Hindlimb muscle (tissue), 1 donor: ENCODE results near the gene CRY2. TPM values are rescaled to one million over a fixed set of nuclear protein-coding genes. Genes with fewer than 3 reads are reported as not detected.

ENCODE experiments used
- DNase-seq: peaks from one replicate; pipeline ENCODE4 v3.0.0-alpha.2; 2013
- polyA plus RNA-seq: library from polyadenylated mRNA; unstranded; fragments of 120-200 nt; gene quantifications from one replicate; pipeline ENCODE4 v1.2.1, GENCODE V29; 2013; ENCODE audit not compliant: insufficient read length

CRY2 gene
- polyA plus RNA-seq, 1 donor, result 30.7 TPM

- DNase-seq, result no peak
Observed at GRCh38 chr11:45918962-45919675, 71.8 kb downstream of the CRY2 start.

GRCh38 chr11:45919806-45920530 lies 72.7 kb downstream of the CRY2 start:
- DNase-seq, result no peak

GRCh38 chr11:45920531-45921477 lies 73.5 kb downstream of the CRY2 start:
- no peak for DNase-seq

- peak; percentile 46 for DNase-seq
Observed at GRCh38 chr11:45921561-45922424, 74.5 kb downstream of the CRY2 start.

DNA sequence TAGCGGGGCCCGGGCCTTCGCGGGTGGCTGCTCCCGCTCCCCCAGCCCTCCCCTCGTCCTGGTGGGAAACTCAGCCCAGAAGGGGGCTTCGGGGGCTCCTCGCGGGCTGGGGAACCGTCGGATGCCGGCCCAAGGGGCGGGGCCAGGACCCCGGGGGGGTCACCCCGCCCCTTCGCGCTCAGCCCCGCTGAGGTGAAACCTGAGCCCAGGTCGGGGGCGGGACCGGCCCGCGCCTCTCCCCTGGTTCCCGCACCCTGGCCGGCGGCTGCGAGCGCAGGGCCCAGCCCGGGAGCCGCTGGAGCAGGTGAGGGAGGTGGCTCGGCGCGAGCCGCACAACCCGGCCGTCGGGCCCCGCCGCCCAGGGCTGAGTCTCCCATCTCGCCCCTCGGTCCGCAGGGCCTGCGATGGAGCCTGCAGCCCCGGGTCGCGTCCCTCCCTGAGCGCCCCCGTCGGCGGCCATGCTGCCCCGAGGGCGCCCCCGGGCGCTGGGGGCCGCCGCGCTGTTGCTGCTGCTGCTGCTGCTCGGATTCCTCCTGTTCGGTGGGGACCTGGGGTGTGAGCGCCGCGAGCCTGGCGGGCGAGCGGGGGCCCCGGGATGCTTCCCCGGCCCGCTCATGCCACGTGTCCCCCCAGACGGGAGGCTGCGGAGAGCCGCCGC lies 75.3 kb downstream of the CRY2 start, which contains the start of gene LARGE2:
LARGE2 (plus strand) TSS at position 232 of the 658 bp plus-strand sequence; CDS start at position 459, 227 bp downstream.
- no peak for DNase-seq

GRCh38 chr11:45924036-45924915 lies 77.0 kb downstream of the CRY2 start:
- DNase-seq, result no peak

- no peak for DNase-seq
Observed at GRCh38 chr11:45924927-45925326, 77.7 kb downstream of the CRY2 start.

DNA sequence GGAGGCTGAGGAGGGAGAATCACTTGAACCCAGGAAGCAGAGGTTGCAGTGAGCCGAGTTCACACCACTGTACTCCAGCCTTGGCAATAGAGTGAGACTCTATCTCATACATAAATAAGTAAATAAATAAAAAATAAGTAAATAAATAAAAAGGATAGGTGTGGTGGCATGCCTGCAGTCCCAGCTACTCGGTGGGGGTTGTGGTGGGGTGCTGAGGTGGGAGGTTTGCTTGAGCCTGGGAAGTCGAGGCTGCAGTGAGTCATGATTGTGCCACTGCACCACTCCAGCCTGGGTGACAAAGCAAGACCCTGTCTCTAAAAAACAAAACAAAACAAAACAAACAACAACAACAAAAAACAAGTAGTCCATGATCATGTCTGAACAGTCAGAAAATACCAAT lies 78.3 kb downstream of the CRY2 start:
- no peak for DNase-seq

GRCh38 chr11:45926001-45926401 lies 78.7 kb downstream of the CRY2 start:
- no peak for DNase-seq

GRCh38 chr11:45926536-45927331 lies 79.5 kb downstream of the CRY2 start:
- no peak for DNase-seq

DNA sequence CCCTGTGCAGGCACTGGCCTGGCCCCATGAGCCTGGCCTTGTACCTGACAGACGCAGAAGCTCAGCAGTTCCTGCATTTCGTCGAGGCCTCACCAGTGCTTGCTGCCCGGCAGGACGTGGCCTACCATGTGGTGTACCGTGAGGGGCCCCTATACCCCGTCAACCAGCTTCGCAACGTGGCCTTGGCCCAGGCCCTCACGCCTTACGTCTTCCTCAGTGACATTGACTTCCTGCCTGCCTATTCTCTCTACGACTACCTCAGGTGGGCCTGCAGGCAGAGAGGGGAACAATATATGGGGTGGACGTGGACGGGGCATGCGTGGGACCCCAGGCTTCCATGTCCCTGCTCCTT lies 80.0 kb downstream of the CRY2 start:
- DNase-seq, result no peak

GRCh38 chr11:45927684-45928413 lies 80.6 kb downstream of the CRY2 start:
- no peak for DNase-seq

- DNase-seq, result no peak
Observed at GRCh38 chr11:45928535-45929215, 81.4 kb downstream of the CRY2 start.

DNA sequence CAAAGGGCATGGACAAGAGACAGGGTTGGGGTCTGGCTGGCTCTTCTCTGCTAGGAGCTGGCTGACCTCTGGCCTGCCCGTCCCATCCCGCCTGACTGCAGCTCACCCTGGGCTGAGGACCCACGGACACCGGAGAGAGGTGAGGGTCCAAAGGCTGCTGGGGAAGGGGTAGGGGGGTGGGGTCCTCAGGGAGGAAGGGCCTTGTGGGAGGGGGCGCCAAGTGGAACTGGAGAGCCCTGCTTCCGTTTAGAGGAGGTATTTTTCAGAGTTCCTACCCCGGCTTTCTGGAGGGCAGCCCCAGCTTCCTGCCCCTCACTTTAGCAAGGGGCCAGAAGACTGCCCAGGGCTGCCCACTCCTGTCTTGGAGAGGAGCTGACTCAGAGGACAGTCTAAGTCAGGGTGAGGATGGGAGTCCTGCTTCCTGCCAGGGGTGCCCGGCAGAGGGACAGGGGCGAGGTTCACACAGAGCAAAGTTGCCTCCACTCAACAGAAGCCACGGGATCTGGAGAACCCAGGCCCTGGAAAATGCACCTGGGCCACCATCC lies 82.3 kb downstream of the CRY2 start:
- DNase-seq, result no peak

DNA sequence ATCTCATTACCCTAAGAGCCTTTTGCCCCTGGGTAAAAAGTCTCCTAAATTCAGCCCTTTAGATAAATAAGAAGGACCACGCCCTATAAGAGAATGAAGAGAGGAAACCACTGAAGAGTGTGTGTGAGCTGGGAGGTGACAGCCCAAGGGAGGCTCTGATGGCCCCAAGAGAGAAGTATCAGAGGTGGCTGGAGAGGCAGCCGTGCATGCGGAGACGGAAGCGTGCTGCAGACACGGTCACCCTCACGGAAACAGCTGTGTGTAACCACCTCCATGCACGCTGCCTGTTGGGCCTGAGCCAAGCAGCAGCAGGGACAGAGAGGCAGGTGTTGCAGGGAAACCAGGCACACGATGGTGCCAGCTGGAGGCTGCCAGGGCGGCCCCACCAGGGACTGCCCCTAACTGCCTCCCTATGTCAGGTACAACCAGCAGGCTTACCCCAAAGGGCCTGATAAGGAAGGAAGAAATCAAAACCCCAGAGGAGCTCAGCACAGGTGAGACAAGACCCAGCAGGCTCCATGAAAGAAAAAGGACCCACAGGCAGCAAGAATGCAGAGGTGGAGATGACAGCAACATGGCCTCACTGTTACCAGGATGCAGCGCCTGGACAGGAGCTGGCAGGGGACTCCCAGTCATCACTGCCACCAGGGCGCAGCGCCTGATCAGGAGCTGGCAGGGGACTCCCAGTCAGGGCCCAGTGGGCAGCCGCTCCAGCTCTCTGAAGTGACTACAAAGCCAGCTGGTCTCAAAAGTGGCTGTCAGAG lies 82.9 kb downstream of the CRY2 start:
- DNase-seq, result no peak

- DNase-seq, result no peak
Observed at GRCh38 chr11:45930951-45931570, 83.8 kb downstream of the CRY2 start.

DNA sequence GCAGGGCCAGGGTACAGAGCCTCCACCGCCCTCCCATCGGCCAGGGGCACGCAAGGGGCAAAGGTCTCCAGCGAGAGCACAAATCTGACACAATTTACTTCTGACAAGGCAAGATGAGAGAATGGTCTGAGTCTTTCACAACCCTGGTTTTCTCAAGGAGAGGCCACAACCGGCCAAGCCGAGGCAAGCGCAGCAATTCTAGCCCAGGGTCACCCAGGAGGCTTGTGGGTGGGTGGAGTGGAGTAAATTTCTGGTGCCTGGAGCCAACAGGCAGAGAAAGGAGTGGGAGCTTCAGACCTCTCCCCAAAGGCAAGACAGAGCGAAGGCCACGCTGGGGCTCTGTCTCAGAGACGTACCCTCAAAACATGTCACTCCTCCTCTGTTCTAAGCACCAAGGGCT lies 84.5 kb downstream of the CRY2 start:
- no peak for DNase-seq
